ENCODE measurements around the gene CDC6.

Gene CDC6

GRCh38 chr17:40352237-40352778 is 64.6 kb downstream of the CDC6 start:
- no peak for DNase-seq (ENCODE audit: low spot score)

GRCh38 chr17:40352779-40353394 is 65.2 kb downstream of the CDC6 start:
- DNase-seq (ENCODE audit: low spot score): no peak
